Islet precursor cell (in vitro differentiated cells): ENCODE results near the gene GSTCD.
A peak's percentile ranks its signal among the peaks of the same experiment; 100 is the strongest.
"Not testable (repeated sequence)": the region's sequence is repeated elsewhere in the genome, so short reads cannot be mapped to it uniquely, and the experiment has no call there.

Experiments used
- DNase-seq: peaks from one replicate; pipeline ENCODE4 v3.0.0-alpha.2; 2018

Gene GSTCD

GRCh38 chr4:105708181-105709080 is at the start of gene GSTCD, which contains the start of gene INTS12:
TSS of gene GSTCD (plus strand) at chr4:105708784. CDS start at chr4:105717614, 8,830 bp downstream.
TSS of gene INTS12 (minus strand) at chr4:105708689. CDS start at chr4:105700005, 8,684 bp downstream.
- peak; percentile 97 for DNase-seq

- DNase-seq = no peak
These were observed 49.4 kb upstream of the GSTCD start for GRCh38 chr4:105659190-105659589.

- no peak for DNase-seq
These were observed 47.6 kb upstream of the GSTCD start for GRCh38 chr4:105661028-105661427.

GRCh38 chr4:105662935-105663675 is 45.5 kb upstream of the GSTCD start:
- DNase-seq = no peak

DNA sequence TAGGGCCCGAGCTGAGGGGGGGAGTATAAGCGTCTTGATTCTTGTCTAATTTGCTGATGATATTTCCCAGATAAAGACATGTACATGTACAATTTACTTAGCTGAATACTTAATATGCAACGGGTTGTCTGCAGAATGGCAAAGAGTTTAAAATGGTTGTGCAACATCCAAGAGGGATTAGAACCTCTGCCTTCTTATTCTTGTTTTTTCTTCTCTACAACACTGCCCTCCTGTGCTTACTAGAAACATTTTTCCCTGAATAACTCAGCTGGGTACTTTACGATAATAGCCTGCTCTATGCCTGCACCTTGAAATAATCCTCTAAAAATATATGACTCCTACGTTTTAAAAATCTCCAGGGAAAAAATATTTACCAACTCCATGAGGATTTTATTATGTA is 41.9 kb upstream of the GSTCD start:
- no peak for DNase-seq

DNA sequence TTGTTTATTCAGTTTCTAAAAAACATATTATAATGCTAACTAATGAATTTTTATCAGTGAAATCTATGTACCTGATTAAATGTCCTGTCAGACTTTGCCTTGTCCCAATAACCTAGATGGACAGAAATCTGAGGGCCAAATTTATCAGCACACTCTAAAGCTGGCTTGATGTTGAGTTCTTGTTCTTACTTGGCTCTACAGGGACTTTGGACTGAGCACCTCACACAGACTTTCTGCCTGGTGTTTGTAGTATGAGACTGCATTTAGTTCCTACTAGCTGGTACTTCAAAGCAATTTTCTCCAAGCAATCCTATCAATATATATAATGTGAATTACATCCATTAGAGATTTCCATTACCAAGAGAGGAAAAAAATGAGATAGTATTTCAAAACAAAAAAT is 37.9 kb upstream of the GSTCD start:
- no peak for DNase-seq

DNA sequence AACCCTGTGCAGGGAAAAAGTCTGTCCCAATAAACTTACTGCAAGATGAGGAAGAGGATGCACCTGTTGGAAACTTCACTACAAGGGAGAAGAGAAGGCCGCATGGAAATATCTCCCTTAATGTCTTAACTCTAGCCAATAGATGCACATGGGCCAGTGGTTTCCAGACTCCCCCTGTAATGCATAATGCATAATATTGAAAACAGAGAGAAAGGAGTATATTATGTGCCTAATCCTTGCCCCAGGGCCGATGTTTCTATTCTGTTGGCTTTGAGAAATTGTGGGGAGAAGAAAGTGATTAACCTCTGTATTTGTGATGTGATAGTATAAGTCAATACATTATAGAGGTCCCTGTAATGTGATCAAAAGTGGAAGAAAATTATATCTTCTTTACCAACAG is 37.3 kb upstream of the GSTCD start:
- DNase-seq = no peak

DNA sequence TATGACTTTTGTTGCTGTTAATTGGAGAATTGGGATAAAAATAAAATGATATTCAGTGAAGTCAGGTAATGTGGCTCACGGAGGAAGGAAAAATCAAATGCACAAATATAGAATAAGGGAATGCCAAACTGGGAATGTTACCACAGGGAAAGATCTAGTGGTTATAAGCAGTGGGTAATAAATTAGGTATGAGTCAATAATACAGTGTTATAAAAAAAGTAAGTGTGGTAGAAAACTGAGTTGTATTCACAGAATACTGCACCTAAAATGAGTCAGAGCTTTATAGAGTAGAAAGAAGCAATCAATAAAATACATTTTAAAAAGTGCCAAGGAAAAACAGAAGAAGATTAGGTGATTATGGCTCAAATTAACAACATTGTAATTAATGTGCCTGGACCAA is 34.6 kb upstream of the GSTCD start:
- no peak for DNase-seq

- no peak for DNase-seq
These were observed 30.9 kb upstream of the GSTCD start for GRCh38 chr4:105677709-105678108.

DNA sequence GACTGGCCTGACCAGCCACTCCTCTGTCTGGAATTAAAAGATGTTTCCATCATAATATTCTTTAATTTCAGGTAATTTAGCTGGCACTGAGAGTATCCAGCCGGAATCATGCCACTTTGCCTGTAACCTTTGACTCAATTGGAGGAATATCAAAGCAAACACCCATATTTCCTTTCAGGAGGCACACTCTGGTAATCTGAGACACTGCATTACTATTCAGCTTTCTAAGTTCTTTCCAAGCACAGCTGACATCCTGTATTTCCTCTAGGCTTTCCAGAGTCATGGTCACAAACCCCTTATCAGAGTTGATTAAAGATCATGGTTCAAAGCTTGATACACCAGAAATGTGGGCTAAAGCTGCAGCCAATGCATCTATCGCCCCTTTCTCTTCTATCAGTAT is 29.4 kb upstream of the GSTCD start:
- no peak for DNase-seq

- no peak for DNase-seq
These were observed 25.5 kb upstream of the GSTCD start for GRCh38 chr4:105683038-105683437.

DNA sequence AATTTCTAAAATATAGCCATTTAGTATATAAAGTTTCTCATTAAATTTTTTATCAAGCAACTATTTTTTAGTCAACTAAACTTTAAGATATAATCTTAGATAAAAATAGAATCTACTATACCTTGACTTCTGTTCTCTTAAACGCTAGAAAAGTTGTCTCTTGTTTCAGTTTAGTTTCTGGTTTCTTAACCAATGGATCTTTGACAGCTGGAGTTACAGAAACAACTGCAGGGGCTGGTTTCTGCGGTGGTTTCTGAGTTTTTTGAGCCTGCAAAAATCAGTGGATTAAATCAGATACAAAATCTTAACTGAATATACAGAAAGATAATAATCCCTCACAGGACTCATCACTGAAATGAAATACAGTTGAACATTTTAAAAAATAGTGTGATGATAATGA is 22.0 kb upstream of the GSTCD start:
- DNase-seq = no peak

DNA sequence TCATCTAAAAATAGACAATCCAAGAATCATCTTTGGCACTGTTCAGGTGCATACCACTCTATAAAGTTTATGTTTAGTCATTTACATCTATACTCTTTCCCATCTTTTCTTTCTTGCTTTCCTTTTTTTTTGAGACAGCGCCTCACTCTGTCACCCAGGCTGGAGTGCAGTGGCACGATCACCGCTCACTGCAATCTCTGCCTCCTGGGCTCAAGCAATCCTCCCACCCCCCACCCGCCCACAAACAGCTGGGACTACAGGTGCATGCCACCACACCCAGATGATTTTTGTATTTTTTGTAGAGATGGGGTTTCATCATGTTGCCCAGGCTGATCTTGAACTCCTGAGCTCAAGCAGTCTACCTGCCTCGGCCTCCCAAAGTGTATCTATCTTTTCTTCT is 13.8 kb upstream of the GSTCD start:
- DNase-seq = not testable (repeated sequence)

- DNase-seq = not testable (repeated sequence)
These were observed 12.8 kb upstream of the GSTCD start for GRCh38 chr4:105695832-105696231.

- no peak for DNase-seq
These were observed 10.0 kb upstream of the GSTCD start for GRCh38 chr4:105698607-105699006.

GRCh38 chr4:105707782-105708180 is 803 bp upstream of the GSTCD start:
- DNase-seq = no peak

- DNase-seq = peak; percentile 71
These were observed 482 bp downstream of the GSTCD start for GRCh38 chr4:105709081-105709450.

- no peak for DNase-seq
These were observed 1.5 kb downstream of the GSTCD start for GRCh38 chr4:105710012-105710600.

- DNase-seq = no peak
These were observed 2.1 kb downstream of the GSTCD start for GRCh38 chr4:105710678-105711077.

GRCh38 chr4:105712766-105713165 is 4.2 kb downstream of the GSTCD start:
- DNase-seq = no peak

DNA sequence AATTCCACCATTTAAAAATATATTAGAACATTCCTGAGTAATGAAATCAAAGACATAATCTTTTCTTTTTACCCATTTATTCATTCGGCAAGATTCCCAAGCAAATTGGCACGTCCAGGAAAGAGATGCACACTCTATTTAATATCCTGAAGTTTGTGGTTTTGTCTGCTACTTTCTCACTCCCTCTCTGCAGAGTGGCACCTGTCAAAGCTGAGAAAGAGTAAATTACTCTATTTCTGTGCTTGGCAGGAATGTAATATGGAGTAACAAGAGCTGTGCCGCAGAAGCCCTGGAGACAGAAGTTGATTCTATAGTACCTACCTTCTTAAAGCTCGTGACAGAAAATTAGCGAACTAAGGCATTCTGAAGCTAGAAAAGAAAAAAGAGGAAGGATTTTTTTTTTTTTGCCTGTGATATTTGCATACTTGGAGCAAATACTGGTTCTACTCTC is 5.5 kb downstream of the GSTCD start:
- DNase-seq = no peak

DNA sequence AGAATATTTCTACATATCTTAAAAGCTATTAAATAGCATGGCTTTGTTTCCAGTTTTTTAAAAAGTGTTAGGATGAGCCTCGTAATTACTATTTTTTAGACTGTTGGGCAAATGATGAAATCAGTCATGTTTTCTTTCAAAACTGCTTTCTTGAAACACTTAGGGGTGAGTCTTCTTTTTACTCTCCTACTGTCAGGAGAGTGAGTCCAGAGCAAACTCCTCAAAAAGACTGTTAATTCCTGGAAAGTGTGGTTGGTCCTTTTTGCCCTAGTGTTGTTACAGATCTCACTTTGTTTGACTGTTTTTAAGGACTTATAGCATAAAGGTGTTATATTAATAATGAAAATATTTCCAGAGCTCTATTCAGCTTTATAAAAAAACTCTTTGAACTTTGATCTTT is 6.3 kb downstream of the GSTCD start:
- DNase-seq = no peak

GRCh38 chr4:105715692-105716278 is 7.2 kb downstream of the GSTCD start:
- no peak for DNase-seq
